Gastroesophageal sphincter (tissue), 4 donors: ENCODE data around the gene MYOF. TPM values are rescaled to one million over a fixed set of nuclear protein-coding genes. Genes with fewer than 3 reads are reported as not detected.
A peak's percentile ranks its signal among the peaks of the same experiment; 100 is the strongest.

ENCODE experiments used
- ATAC-seq: fragments of 150-250 bp; one replicate; pipeline ENCODE4 v1.9.1; 2016; ENCODE audit warnings: mild to moderate bottlenecking, moderate library complexity
- H3K27ac ChIP-seq, 4 donors: fragments of 200-600 bp; sonication (generic) in 3 of 4; 1 replicate in 3 of 4; 2 replicates in 1 of 4; pipeline ENCODE4 v1.5.1; 2016 to 2019
- H3K27me3 ChIP-seq: fragments of 200-600 bp; sonication (generic); one replicate; pipeline ENCODE4 v1.5.1; 2019
- H3K36me3 ChIP-seq, 2 donors: fragments of 200-600 bp; sonication (generic); one replicate each; pipeline ENCODE4 v1.5.1; 2019; ENCODE audit warnings: control low read depth in 1 of 2
- H3K4me1 ChIP-seq, 3 donors: fragments of 200-600 bp; sonication (generic); 1 replicate in 2 of 3; 2 replicates in 1 of 3; pipeline ENCODE4 v1.5.1; 2016 to 2019; ENCODE audit warnings: control low read depth in 2 of 3
- H3K4me3 ChIP-seq, 2 donors: fragments of 200-600 bp; sonication (generic); one replicate each; pipeline ENCODE4 v1.5.1; 2019; ENCODE audit warnings: mild to moderate bottlenecking in 1 of 2, moderate library complexity in 1 of 2
- H3K9me3 ChIP-seq, 3 donors: fragments of 200-600 bp; sonication (generic); one replicate each; pipeline ENCODE4 v1.5.1; 2017 to 2019; ENCODE audit warnings: control low read depth in 2 of 3
- CTCF ChIP-seq, 4 experiments: fragments of 200-600 bp in 2 of 4; fragments of 450-650 bp in 2 of 4; sonication (generic) in 1 of 4; IDR thresholded peaks; one replicate each; pipeline ENCODE4 v1.5.1; 2017 to 2019; ENCODE audit warnings: antibody characterized with exemption in 4 of 4, mild to moderate bottlenecking in 2 of 4, moderate library complexity in 2 of 4
- EP300 ChIP-seq: sonication (generic); formaldehyde crosslinking; IDR thresholded peaks from one replicate; pipeline ENCODE4 v1.6.1; 2017; ENCODE audit warnings: antibody characterized with exemption, mild to moderate bottlenecking
- POLR2A ChIP-seq, 2 donors: fragments of 450-650 bp; IDR thresholded peaks; one replicate each; pipeline ENCODE4 v1.6.1; 2017; ENCODE audit warnings: antibody characterized with exemption in 2 of 2, mild to moderate bottlenecking in 2 of 2, moderate library complexity in 1 of 2
- POLR2AphosphoS5 ChIP-seq: sonication (generic); formaldehyde crosslinking; IDR thresholded peaks from one replicate; pipeline ENCODE4 v1.6.1; 2017; ENCODE audit warnings: antibody characterized with exemption
- WGBS, 2 donors: methylation state at CpG; one replicate each; pipeline ENCODE4 v1.1.5; 2018; ENCODE audit warnings: low coverage in 1 of 2; 5-methylcytosine and 5-hydroxymethylcytosine counted together
- total RNA-seq, 4 donors: library from RNA; depleted of rRNA; stranded (reverse); fragments of >200 nt; gene quantifications; one replicate each; pipeline ENCODE4 v1.1.0, GENCODE V29; 2016

Gene MYOF
- total RNA-seq, 4 donors from 2014 or later = 98.0 to 157 (median 126) TPM

GRCh38 chr10:93385345-93385744 lies 96.8 kb downstream of the MYOF start:
- Histone ChIP-seq H3K4me3 (no peak overlapping the region), H3K27me3 (no peaks in the 10 kb centered on the region), H3K27ac (peak overlapping the region in 1 of 4 donors; percentile 78), H3K9me3 (no peaks in the 10 kb centered on the region), H3K36me3 (peaks cover 0 to 64% of the 10 kb centered on the region in 2 donors), H3K4me1 (peaks cover 0 to 39% (median 4%) of the 10 kb centered on the region in 3 donors)
- no peak for ATAC-seq
- WGBS, 2 donors = 76 to 90% methylated on average over 2 of the region's 2 CpGs
- TF ChIP-seq POLR2A (IDR thresholded peaks at IDR 0.05) = no peak
- no peak for TF ChIP-seq EP300

GRCh38 chr10:93384006-93384405 lies 98.1 kb downstream of the MYOF start:
- TF ChIP-seq POLR2A (IDR thresholded peaks at IDR 0.05) (no peak), EP300 (no peak), CTCF (IDR thresholded peaks at IDR 0.05) (no peak), POLR2AphosphoS5 (no peak)
- no peaks in the 10 kb centered on the region for H3K9me3 ChIP-seq

GRCh38 chr10:93383562-93383981 lies 98.6 kb downstream of the MYOF start:
- Histone ChIP-seq H3K27ac (peak overlapping the region; percentile 41 to 83 (median 76)), H3K4me1 (peaks cover 0 to 52% (median 4%) of the 10 kb centered on the region in 3 donors), H3K9me3 (no peaks in the 10 kb centered on the region), H3K27me3 (no peaks in the 10 kb centered on the region), H3K36me3 (peaks cover 0 to 75% of the 10 kb centered on the region in 2 donors), H3K4me3 (no peak overlapping the region)
- WGBS, 2 donors = 14 to 29% methylated on average over 4 of the region's 6 CpGs
- ATAC-seq = peak; percentile 51
- TF ChIP-seq POLR2AphosphoS5 = peak; percentile 68
- no peak for TF ChIP-seq CTCF (IDR thresholded peaks at IDR 0.05)

More at GRCh38 chr10:93384006-93384405, 98.1 kb downstream of the MYOF start:
- ATAC-seq = no peak
- Histone ChIP-seq H3K27me3 (no peaks in the 10 kb centered on the region), H3K4me1 (peaks cover 0 to 49% (median 4%) of the 10 kb centered on the region in 3 donors), H3K4me3 (no peak overlapping the region), H3K27ac (peak overlapping the region in 3 of 4 donors; percentile 74 to 83 (median 78)), H3K36me3 (peaks cover 0 to 77% of the 10 kb centered on the region in 2 donors)
- WGBS, 2 donors = 100% methylated on average over 2 of the region's 7 CpGs; no CpG with 5 or more reads in 1 of the 2 donors

- ATAC-seq = no peak
- WGBS, 2 donors = 31 to 57% methylated on average over 4 to 5 of the region's 5 CpGs
- H3K36me3 ChIP-seq = peaks cover 2 to 48% of the 10 kb centered on the region in 2 donors
- H3K4me3 ChIP-seq = no peak overlapping the region
- H3K27ac ChIP-seq = peak overlapping the region; percentile 2 to 88 (median 86)
- peaks cover 7 to 57% (median 9%) of the 10 kb centered on the region in 3 donors for H3K4me1 ChIP-seq
- no peaks in the 10 kb centered on the region for H3K27me3 ChIP-seq
- TF ChIP-seq CTCF (IDR thresholded peaks at IDR 0.05) = no peak
- TF ChIP-seq EP300 = no peak
- TF ChIP-seq POLR2AphosphoS5 = no peak
- TF ChIP-seq POLR2A (IDR thresholded peaks at IDR 0.05) = no peak
- no peaks in the 10 kb centered on the region for H3K9me3 ChIP-seq
Observed at GRCh38 chr10:93379731-93380575, 102.2 kb downstream of the MYOF start.

- Histone ChIP-seq H3K9me3 (no peaks in the 10 kb centered on the region), H3K27me3 (no peaks in the 10 kb centered on the region), H3K4me3 (no peak overlapping the region), H3K4me1 (peaks cover 7 to 56% (median 9%) of the 10 kb centered on the region in 3 donors), H3K36me3 (peaks cover 8 to 51% of the 10 kb centered on the region in 2 donors), H3K27ac (peak overlapping the region; percentile 2 to 88 (median 86))
- 45 to 64% methylated on average over 2 to 3 of the region's 3 CpGs for WGBS, 2 donors
- no peak for TF ChIP-seq POLR2AphosphoS5
- no peak for TF ChIP-seq POLR2A (IDR thresholded peaks at IDR 0.05)
- no peak for TF ChIP-seq EP300
- no peak for TF ChIP-seq CTCF (IDR thresholded peaks at IDR 0.05)
- no peak for ATAC-seq
Observed at GRCh38 chr10:93378997-93379730, 103.0 kb downstream of the MYOF start.
